ENCODE results near the gene PTX3.

DNA sequence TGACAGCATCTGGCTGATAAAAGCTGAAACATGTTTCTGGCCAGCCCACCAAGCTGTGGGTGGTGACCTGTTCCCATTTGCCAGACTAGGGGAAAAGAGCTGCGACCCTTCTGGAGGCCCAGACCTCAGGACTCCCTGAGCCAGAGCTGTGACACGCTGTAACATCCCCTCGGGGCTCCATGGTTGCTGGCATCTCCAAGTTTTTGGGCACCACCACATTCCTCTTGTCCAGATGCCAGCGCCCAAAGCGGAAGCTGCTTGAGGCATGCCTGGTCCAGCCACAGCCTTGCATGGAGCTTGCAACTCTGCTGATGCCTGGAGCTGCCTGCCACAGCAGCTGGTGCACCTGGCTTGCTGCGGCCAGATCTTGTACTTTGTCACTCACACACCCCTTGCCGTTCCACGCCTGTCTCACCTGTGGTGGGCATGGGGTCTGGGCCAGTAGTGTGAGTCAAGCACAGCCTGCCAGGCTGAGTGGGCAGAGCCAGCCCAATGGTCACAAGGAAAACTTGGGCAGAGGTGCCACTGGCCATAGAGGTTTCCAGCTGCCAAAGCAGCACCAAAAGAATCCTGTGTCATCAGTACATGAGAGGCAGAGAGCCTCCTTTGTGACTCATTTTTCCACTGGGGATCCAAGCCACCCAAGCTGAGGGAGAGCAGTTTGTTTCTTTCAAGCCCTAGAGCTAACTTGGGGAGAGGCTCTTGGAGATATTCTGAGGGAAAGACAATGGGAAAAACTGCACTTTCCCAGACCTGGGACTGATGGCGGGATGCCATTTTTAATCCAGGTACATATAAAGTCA is 45.7 kb upstream of the PTX3 start:
- TF ChIP-seq EZH2phosphoT487 (IDR thresholded peaks at IDR 0.05; ENCODE audit: insufficient read depth, low read depth) (no peak), EZH2 (IDR thresholded peaks at IDR 0.05; ENCODE audit: insufficient read depth, poor library complexity, severe bottlenecking) (no peak)
